AG04450 (cell line): ENCODE results near the gene MRPL33. TPM values are rescaled to one million over a fixed set of nuclear protein-coding genes. Genes with fewer than 3 reads are reported as not detected.
"Not testable (repeated sequence)": the region's sequence is repeated elsewhere in the genome, so short reads cannot be mapped to it uniquely, and the experiment has no call there.

Experiments used
- CTCF ChIA-PET: fragments of 300-600, 350-600 bp; formaldehyde crosslinking; extraction: SDS; loops from one replicate; lab custom pipeline; 2022; ENCODE audit warnings: antibody characterized with exemption, inconsistent platforms; lab: Charles Lee
- POLR2A ChIA-PET: fragments of 350-600 bp; formaldehyde crosslinking; extraction: SDS; loops from one replicate; lab custom pipeline; 2021; ENCODE audit warnings: antibody characterized with exemption, inconsistent platforms; lab: Yijun Ruan, JAX
- DNase-seq: peaks from one replicate; pipeline ENCODE4 v3.0.0-alpha.2; 2011; ENCODE audit warnings: low read depth, low spot score
- H3K27ac ChIP-seq: one replicate; pipeline ENCODE4 v1.5.1; 2012; ENCODE audit warnings: low read depth, low read length, control low read depth
- H3K27me3 ChIP-seq: one replicate; pipeline ENCODE4 v1.6.0; 2012; ENCODE audit warnings: low read length; ENCODE audit not compliant: control insufficient read depth, insufficient read depth
- H3K4me3 ChIP-seq: 2 replicates; pipeline ENCODE4 v1.5.1; 2011; ENCODE audit warnings: mild to moderate bottlenecking, low read depth, low read length, control low read depth
- H3K9me3 ChIP-seq: 2 replicates; pipeline ENCODE4 v1.5.1; 2012; ENCODE audit warnings: low read length; ENCODE audit not compliant: control insufficient read depth, insufficient read depth
- polyA plus RNA-seq: library from polyadenylated mRNA; depleted of rRNA; stranded (reverse); fragments of >200 nt; gene quantifications from 2 replicates; pipeline ENCODE4 v1.2.3, GENCODE V29; 2011
- TF ChIP-seq, protein P1 (sequence below): IDR thresholded peaks from 2 replicates; pipeline ENCODE4 v1.5.1; 2011; ENCODE audit warnings: low read depth, low read length, control low read depth, inconsistent platforms

Gene MRPL33
- polyA plus RNA-seq, 1 experiment, result 137 TPM

DNA sequence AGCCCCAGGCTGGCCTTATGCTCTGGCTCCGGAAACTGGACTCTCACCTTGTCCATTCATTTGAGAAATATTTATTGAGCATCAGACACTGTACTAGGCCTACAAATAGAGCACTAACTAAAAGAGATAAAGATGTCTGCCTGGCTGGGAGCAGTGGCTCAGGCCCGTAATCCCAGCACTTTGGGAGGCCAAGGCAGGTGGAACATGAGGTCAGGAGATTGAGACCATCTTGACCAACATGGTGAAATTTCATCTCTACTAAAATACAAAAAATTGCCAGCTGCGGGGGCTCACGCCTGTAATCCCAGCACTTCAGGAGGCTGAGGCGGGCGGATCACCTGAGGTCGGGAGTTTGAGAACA, 7.6 kb upstream of the MRPL33 start:
- no peak overlapping the region for H3K27ac ChIP-seq
- CTCF ChIA-PET, result no interaction called here

DNA sequence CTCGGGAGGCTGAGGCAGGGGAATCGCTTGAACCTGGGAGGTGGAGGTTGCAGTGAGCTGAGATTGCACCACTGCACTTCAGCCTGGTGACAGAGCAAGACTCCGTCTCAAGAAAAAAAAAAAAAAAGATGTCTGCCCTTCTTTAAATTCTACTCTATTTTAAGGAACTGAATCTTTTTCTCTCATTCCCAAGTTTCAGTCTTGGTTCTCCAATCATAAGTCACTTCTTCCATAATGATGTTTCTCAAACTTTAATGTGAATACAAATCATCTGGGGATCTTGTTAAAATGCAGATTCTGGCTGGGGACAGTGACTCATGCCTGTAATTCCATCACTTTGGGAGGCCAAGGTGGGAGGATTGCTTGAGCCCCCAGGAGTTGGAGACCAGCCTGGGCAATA, 7.0 kb upstream of the MRPL33 start:
- H3K4me3 ChIP-seq, CTCF ChIA-PET, H3K27ac ChIP-seq, DNase-seq, POLR2A ChIA-PET, H3K9me3 ChIP-seq, H3K27me3 ChIP-seq: not testable (repeated sequence)

More for the DNA sequence above, 7.6 kb upstream of the MRPL33 start:
- H3K27me3 ChIP-seq, result no peaks in the 10 kb centered on the region
- H3K4me3 ChIP-seq, result no peak overlapping the region
- no peak for DNase-seq
- TF ChIP-seq, protein P1, sequence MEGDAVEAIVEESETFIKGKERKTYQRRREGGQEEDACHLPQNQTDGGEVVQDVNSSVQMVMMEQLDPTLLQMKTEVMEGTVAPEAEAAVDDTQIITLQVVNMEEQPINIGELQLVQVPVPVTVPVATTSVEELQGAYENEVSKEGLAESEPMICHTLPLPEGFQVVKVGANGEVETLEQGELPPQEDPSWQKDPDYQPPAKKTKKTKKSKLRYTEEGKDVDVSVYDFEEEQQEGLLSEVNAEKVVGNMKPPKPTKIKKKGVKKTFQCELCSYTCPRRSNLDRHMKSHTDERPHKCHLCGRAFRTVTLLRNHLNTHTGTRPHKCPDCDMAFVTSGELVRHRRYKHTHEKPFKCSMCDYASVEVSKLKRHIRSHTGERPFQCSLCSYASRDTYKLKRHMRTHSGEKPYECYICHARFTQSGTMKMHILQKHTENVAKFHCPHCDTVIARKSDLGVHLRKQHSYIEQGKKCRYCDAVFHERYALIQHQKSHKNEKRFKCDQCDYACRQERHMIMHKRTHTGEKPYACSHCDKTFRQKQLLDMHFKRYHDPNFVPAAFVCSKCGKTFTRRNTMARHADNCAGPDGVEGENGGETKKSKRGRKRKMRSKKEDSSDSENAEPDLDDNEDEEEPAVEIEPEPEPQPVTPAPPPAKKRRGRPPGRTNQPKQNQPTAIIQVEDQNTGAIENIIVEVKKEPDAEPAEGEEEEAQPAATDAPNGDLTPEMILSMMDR, result no peak
- peaks cover 2% of the 10 kb centered on the region; the same call in 1 of the 2 replicates for H3K9me3 ChIP-seq
- POLR2A ChIA-PET, result no interaction called here

DNA sequence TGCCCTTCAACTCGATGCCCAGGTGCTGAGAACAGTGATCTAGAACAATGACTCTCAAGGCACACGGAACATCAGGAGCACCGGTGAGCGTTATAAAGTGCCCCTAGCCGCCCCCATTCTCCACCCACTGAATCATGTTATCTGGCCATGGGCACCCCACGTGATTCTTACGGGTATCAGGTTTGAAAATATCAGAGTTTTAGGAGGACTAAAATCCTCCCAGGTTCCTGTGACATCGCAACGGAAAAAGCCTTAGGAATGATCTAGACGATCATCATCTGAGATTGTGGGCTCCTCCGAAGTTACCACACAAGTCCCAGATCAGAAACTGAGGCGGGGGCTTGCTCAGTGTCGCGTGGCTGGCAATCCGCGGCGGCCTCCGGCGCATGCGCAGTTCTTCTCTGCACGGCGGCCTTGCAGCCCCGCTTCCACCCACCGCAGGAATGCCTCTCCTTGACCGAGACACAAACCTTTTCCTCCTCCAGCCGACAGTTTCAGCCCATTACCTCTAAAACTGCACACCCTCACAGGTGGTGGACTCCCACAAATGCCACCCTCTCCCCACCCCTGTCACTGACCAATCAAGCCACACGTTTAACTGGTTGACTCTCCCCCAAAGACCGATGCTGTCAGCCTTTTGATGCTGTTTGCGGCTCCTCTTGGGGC, 5.8 kb upstream of the MRPL33 start:
- H3K9me3 ChIP-seq, result peaks cover 2% of the 10 kb centered on the region; the same call in 1 of the 2 replicates
- DNase-seq, result no peak
- H3K27ac ChIP-seq, result no peak overlapping the region
- CTCF ChIA-PET, result interaction anchor here (1.0 kb wide), 1 partner anchor 11 kb away, joined by 3 read pairs; no protein-coding TSS in a partner anchor
- H3K27me3 ChIP-seq, result no peaks in the 10 kb centered on the region
- H3K4me3 ChIP-seq, result no peak overlapping the region
- TF ChIP-seq, protein P1, result no peak
- POLR2A ChIA-PET, result no interaction called here

DNA sequence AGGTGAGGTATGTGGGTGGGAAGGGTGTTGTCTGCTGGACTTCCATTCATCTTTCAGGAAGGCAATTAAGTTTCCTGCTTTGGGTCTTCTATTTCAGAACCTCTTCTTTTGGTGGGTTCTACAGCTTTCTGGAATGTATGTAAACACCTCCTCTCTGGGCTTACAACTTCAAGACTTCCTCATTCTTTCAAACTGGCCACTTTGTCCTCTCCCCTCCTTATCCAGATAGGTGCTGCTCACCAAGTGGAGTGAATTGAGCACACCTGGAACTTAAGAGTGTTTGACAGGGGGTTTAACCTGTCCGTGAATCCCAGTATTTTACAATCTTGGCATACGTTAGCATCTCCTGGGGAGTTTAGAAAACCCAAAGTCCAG, 5.2 kb upstream of the MRPL33 start:
- CTCF ChIA-PET, result interaction anchor here (0.7 kb wide), 1 partner anchor 12 kb away, joined by 3 read pairs; no protein-coding TSS in a partner anchor
- no peak overlapping the region for H3K4me3 ChIP-seq
- H3K9me3 ChIP-seq, result peaks cover 2% of the 10 kb centered on the region; the same call in 1 of the 2 replicates
- TF ChIP-seq, protein P1, result no peak
- no peak for DNase-seq
- POLR2A ChIA-PET, result no interaction called here
- H3K27me3 ChIP-seq, result no peaks in the 10 kb centered on the region
- no peak overlapping the region for H3K27ac ChIP-seq

DNA sequence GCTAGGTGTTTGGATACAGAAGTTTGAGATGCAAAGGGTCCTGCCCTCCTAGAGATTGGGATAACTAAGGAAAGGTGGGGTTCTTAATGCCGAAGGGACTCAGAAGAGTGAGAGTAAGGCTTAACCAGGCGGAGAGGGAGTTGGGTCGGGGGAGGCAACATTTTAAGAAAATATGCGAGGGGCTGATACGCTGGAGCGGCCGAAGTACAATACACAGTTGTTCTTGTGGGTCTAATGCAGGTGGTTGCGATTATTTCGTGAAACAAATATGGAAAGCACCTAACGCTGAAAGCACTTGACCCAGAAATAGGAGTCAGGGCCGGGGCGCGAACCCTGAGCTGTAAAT, 344 bp upstream of the MRPL33 start:
- Histone ChIP-seq H3K27ac (peak overlapping the region; percentile 58), H3K9me3 (no peaks in the 10 kb centered on the region), H3K4me3 (peak overlapping the region; percentile 89), H3K27me3 (no peaks in the 10 kb centered on the region)
- TF ChIP-seq, protein P1, result no peak
- CTCF ChIA-PET, result no interaction called here
- no peak for DNase-seq
- POLR2A ChIA-PET, result no interaction called here
